IMR-90 (cell line): ENCODE results near the gene GAL3ST1.

Experiments
- CEBPB ChIP-seq: IDR thresholded peaks from 2 replicates; pipeline ENCODE4 v1.6.1; 2012; ENCODE audit warnings: low read depth, low read length, improper control_type of control experiment
- MXI1 ChIP-seq: IDR thresholded peaks from 2 replicates; pipeline ENCODE4 v1.6.1; 2012; ENCODE audit warnings: low read depth, mild to moderate bottlenecking, low read length, moderate library complexity, borderline replicate concordance
- POLR2A ChIP-seq: IDR thresholded peaks from 2 replicates; pipeline ENCODE4 v1.6.1; 2012; ENCODE audit warnings: mild to moderate bottlenecking, low read depth, low read length
- USF2 ChIP-seq: fragments of 150-350 bp; IDR thresholded peaks from 2 replicates; pipeline ENCODE4 v1.6.1; 2017; ENCODE audit warnings: mild to moderate bottlenecking, antibody characterized with exemption, low read length, low read depth
- TF ChIP-seq, protein P1 (sequence below): fragments of 150-350 bp; IDR thresholded peaks from 2 replicates; pipeline ENCODE4 v1.6.1; 2016; ENCODE audit warnings: low read depth, mild to moderate bottlenecking, low read length, moderate library complexity, borderline replicate concordance
- TF ChIP-seq, protein P2 (sequence below): conservative IDR thresholded peaks from 2 replicates; pipeline ENCODE4 v1.5.1; 2012; ENCODE audit warnings: mild to moderate bottlenecking, low read depth, low read length, improper control_type of control experiment

- TF ChIP-seq, protein P1, sequence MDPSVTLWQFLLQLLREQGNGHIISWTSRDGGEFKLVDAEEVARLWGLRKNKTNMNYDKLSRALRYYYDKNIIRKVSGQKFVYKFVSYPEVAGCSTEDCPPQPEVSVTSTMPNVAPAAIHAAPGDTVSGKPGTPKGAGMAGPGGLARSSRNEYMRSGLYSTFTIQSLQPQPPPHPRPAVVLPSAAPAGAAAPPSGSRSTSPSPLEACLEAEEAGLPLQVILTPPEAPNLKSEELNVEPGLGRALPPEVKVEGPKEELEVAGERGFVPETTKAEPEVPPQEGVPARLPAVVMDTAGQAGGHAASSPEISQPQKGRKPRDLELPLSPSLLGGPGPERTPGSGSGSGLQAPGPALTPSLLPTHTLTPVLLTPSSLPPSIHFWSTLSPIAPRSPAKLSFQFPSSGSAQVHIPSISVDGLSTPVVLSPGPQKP: no peak
- TF ChIP-seq POLR2A (no peak), CEBPB (no peak), USF2 (no peak), MXI1 (no peak)
- TF ChIP-seq, protein P2, sequence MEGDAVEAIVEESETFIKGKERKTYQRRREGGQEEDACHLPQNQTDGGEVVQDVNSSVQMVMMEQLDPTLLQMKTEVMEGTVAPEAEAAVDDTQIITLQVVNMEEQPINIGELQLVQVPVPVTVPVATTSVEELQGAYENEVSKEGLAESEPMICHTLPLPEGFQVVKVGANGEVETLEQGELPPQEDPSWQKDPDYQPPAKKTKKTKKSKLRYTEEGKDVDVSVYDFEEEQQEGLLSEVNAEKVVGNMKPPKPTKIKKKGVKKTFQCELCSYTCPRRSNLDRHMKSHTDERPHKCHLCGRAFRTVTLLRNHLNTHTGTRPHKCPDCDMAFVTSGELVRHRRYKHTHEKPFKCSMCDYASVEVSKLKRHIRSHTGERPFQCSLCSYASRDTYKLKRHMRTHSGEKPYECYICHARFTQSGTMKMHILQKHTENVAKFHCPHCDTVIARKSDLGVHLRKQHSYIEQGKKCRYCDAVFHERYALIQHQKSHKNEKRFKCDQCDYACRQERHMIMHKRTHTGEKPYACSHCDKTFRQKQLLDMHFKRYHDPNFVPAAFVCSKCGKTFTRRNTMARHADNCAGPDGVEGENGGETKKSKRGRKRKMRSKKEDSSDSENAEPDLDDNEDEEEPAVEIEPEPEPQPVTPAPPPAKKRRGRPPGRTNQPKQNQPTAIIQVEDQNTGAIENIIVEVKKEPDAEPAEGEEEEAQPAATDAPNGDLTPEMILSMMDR: no peak
These were observed 26.5 kb upstream of the GAL3ST1 start for GRCh38 chr22:30600921-30601320.
